Activated T-cell treated with anti-CD3 and anti-CD28 coated beads, Interleukin-2, amount 50 U/mL, for 4 hours (primary cell): ENCODE results near the gene WDR76. TPM values are rescaled to one million over a fixed set of nuclear protein-coding genes. Genes with fewer than 3 reads are reported as not detected.
A peak's percentile ranks its signal among the peaks of the same experiment; 100 is the strongest.
"Not testable (repeated sequence)": the region's sequence is repeated elsewhere in the genome, so short reads cannot be mapped to it uniquely, and the experiment has no call there.

ENCODE experiments used
- ATAC-seq, 2 donors: fragments of 200-7000 bp; cut with Tn5 transposase; one replicate each; pipeline ENCODE4 v1.10.0; 2021
- DNase-seq: peaks from one replicate; pipeline ENCODE4 v3.0.0-alpha.2; 2020
- H3K27me3 Mint-ChIP-seq: one replicate; pipeline ENCODE4 v1.8.0; 2021; ENCODE audit warnings: low read depth, mixed read lengths
- H3K36me3 Mint-ChIP-seq: one replicate; pipeline ENCODE4 v1.8.0; 2022; ENCODE audit warnings: mixed read lengths; ENCODE audit not compliant: insufficient read depth
- H3K4me1 Mint-ChIP-seq: one replicate; pipeline ENCODE4 v1.8.0; 2021; ENCODE audit warnings: low read depth, mixed read lengths
- H3K4me3 Mint-ChIP-seq: one replicate; pipeline ENCODE4 v1.8.0; 2021; ENCODE audit warnings: mild to moderate bottlenecking, moderate library complexity, mixed read lengths
- H3K9me3 Mint-ChIP-seq: one replicate; pipeline ENCODE4 v1.8.0; 2021; ENCODE audit warnings: mixed read lengths
- total RNA-seq, 3 donors: library from RNA; stranded (reverse); gene quantifications; one replicate each; pipeline ENCODE4 v1.2.1, GENCODE V29; 2021

The WDR76 gene
- total RNA-seq, 3 donors from 2014 or later: 37.1 to 44.8 (median 39.2) TPM

GRCh38 chr15:43831519-43832052 is 4.8 kb downstream of the WDR76 start:
- not testable (repeated sequence) for ATAC-seq, DNase-seq, H3K4me3 Mint-ChIP-seq, H3K27me3 Mint-ChIP-seq, H3K9me3 Mint-ChIP-seq
- H3K4me1 Mint-ChIP-seq: peaks cover 37% of the 10 kb centered on the region
- H3K36me3 Mint-ChIP-seq: peaks cover 25% of the 10 kb centered on the region

- ATAC-seq, DNase-seq, H3K27me3 Mint-ChIP-seq, H3K9me3 Mint-ChIP-seq: not testable (repeated sequence)
- Mint-ChIP-seq H3K4me1 (peaks cover 30% of the 10 kb centered on the region), H3K36me3 (peaks cover 25% of the 10 kb centered on the region), H3K4me3 (peak overlapping the region; percentile 28)
Measured at GRCh38 chr15:43832485-43832884, 5.7 kb downstream of the WDR76 start.

- peaks cover 19% of the 10 kb centered on the region for H3K36me3 Mint-ChIP-seq
Measured at GRCh38 chr15:43845421-43845820, 18.6 kb downstream of the WDR76 start.

GRCh38 chr15:43851251-43851650 is 24.4 kb downstream of the WDR76 start:
- Mint-ChIP-seq H3K4me3 (no peak overlapping the region), H3K4me1 (no peaks in the 10 kb centered on the region), H3K36me3 (peaks cover 20% of the 10 kb centered on the region), H3K9me3 (no peaks in the 10 kb centered on the region), H3K27me3 (no peaks in the 10 kb centered on the region)
- no peak for DNase-seq
- ATAC-seq: no peak

More at GRCh38 chr15:43845421-43845820, 18.6 kb downstream of the WDR76 start:
- Mint-ChIP-seq H3K4me1 (no peaks in the 10 kb centered on the region), H3K4me3 (no peak overlapping the region), H3K27me3 (no peaks in the 10 kb centered on the region), H3K9me3 (no peaks in the 10 kb centered on the region)
- no peak for ATAC-seq
- DNase-seq: no peak

- DNase-seq: no peak
- Mint-ChIP-seq H3K9me3 (no peaks in the 10 kb centered on the region), H3K4me3 (no peak overlapping the region), H3K4me1 (no peaks in the 10 kb centered on the region), H3K36me3 (peaks cover 23% of the 10 kb centered on the region), H3K27me3 (no peaks in the 10 kb centered on the region)
- ATAC-seq: no peak
Measured at GRCh38 chr15:43852607-43853006, 25.8 kb downstream of the WDR76 start.

GRCh38 chr15:43854801-43855200 is 28.0 kb downstream of the WDR76 start:
- H3K36me3 Mint-ChIP-seq: peaks cover 34% of the 10 kb centered on the region
- H3K27me3 Mint-ChIP-seq: no peaks in the 10 kb centered on the region
- DNase-seq: no peak
- H3K9me3 Mint-ChIP-seq: no peaks in the 10 kb centered on the region
- H3K4me3 Mint-ChIP-seq: no peak overlapping the region
- H3K4me1 Mint-ChIP-seq: no peaks in the 10 kb centered on the region
- no peak for ATAC-seq

GRCh38 chr15:43859546-43859945 is 32.7 kb downstream of the WDR76 start:
- no peak for DNase-seq
- peaks cover 23% of the 10 kb centered on the region for H3K36me3 Mint-ChIP-seq
- no peak overlapping the region for H3K4me3 Mint-ChIP-seq
- no peak for ATAC-seq
- H3K4me1 Mint-ChIP-seq: no peaks in the 10 kb centered on the region
- no peaks in the 10 kb centered on the region for H3K27me3 Mint-ChIP-seq
- no peaks in the 10 kb centered on the region for H3K9me3 Mint-ChIP-seq

DNA sequence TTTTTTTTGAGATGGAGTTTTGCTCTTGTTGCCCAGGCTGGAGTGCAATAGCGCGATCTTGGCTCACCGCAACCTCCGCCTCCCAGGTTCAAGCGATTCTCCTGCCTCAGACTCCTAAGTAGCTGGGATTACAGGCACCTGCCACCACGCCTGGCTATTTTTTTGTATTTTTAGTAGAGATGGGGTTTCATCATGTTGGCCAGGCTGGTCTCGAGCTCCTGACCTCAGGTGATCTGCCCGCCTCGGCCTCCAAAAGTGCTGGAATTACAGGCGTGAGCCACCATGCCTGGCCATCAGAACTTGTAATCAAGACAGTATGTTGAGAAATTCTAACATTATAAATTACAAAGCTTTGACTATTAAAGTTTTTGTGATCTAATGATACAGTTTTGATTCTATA is 39.8 kb downstream of the WDR76 start:
- H3K4me3 Mint-ChIP-seq, ATAC-seq, H3K4me1 Mint-ChIP-seq, H3K9me3 Mint-ChIP-seq, DNase-seq, H3K27me3 Mint-ChIP-seq: not testable (repeated sequence)
- peaks cover 12% of the 10 kb centered on the region for H3K36me3 Mint-ChIP-seq

DNA sequence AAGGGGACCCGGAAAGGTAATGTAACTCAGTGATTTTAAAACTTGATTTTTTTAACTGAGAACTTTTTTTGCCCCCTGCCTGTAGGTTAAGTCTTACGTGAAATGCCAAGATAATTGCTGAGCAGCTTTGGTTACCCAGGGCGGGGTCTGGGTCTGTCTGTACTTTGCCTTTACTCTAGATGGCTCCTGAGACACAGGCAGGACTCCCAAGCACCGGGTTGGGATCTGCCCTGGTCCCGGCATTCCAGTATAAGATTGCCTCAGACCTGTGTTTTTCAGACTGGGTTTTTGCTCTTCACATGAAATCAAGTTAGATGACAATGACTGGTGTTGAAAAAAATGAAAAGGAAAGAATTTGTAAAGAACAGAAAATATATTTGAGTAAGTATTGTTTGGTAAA is 40.3 kb downstream of the WDR76 start:
- no peaks in the 10 kb centered on the region for H3K9me3 Mint-ChIP-seq
- no peaks in the 10 kb centered on the region for H3K4me1 Mint-ChIP-seq
- no peaks in the 10 kb centered on the region for H3K27me3 Mint-ChIP-seq
- no peak for ATAC-seq
- peaks cover 14% of the 10 kb centered on the region for H3K36me3 Mint-ChIP-seq
- no peak for DNase-seq
- no peak overlapping the region for H3K4me3 Mint-ChIP-seq

GRCh38 chr15:43868406-43868805 is 41.6 kb downstream of the WDR76 start:
- no peak overlapping the region for H3K4me3 Mint-ChIP-seq
- no peaks in the 10 kb centered on the region for H3K9me3 Mint-ChIP-seq
- no peaks in the 10 kb centered on the region for H3K4me1 Mint-ChIP-seq
- no peaks in the 10 kb centered on the region for H3K27me3 Mint-ChIP-seq
- DNase-seq: no peak
- ATAC-seq: no peak
- peaks cover 14% of the 10 kb centered on the region for H3K36me3 Mint-ChIP-seq

DNA sequence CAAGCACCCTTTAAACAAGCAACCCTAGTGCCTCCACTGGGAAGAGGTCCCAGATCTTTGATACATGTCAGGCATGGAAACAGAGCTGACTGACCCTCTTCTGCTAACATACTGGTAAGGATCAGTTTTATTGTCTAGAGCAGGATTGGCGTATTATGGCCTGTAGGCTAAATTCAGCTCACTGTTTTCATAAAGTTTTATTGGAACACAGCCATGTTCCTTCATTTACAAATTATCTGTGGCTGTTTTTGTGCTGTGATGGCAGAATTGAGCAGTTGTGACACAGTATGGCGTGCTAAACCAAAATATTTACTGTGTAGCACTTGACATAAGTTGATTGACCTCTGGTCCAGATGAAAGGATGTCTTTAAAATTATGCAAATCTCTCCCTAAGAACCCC is 45.0 kb downstream of the WDR76 start:
- H3K4me3 Mint-ChIP-seq: no peak overlapping the region
- DNase-seq: no peak
- H3K4me1 Mint-ChIP-seq: no peaks in the 10 kb centered on the region
- no peaks in the 10 kb centered on the region for H3K9me3 Mint-ChIP-seq
- no peak for ATAC-seq
- peaks cover 4% of the 10 kb centered on the region for H3K36me3 Mint-ChIP-seq
- no peaks in the 10 kb centered on the region for H3K27me3 Mint-ChIP-seq

DNA sequence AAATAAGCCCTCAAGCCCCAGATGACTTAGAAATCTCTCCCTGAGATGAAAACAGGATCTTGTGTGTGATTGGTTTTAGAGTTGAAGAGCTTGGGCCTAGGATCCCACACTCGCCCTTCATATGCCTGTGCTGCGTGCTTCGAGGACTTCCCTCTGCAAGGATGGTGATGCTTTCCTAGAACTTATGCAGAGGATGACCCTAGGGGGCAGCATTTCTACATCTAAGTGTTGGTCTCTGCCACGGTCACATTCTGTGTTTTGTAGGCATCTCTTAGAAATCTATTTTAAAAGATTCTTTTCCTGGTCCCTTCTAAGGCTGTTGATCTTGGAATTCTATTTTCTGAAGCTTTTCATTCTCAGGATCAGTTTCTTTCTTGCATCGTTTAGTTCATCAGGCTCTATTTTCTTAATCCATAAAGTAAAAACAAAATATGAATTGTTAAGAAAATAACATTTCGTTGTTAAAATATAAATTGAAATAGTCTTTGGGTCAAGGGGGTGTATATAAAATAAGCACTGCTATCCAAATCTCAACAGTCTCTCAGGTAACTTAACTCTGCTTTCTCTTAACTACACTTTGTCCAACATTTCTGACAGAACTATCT is 45.7 kb downstream of the WDR76 start:
- Mint-ChIP-seq H3K4me1 (no peaks in the 10 kb centered on the region), H3K9me3 (no peaks in the 10 kb centered on the region), H3K27me3 (no peaks in the 10 kb centered on the region), H3K4me3 (no peak overlapping the region), H3K36me3 (peaks cover 3% of the 10 kb centered on the region)
- DNase-seq: no peak
- no peak for ATAC-seq

- peaks cover 2% of the 10 kb centered on the region for H3K36me3 Mint-ChIP-seq
- ATAC-seq: no peak
Measured at GRCh38 chr15:43873651-43874050, 46.8 kb downstream of the WDR76 start.

GRCh38 chr15:43876872-43877271 is 50.1 kb downstream of the WDR76 start:
- DNase-seq (no peak), ATAC-seq (no peak)
- Mint-ChIP-seq H3K4me1 (no peaks in the 10 kb centered on the region), H3K4me3 (no peak overlapping the region), H3K9me3 (no peaks in the 10 kb centered on the region), H3K36me3 (peaks cover 2% of the 10 kb centered on the region), H3K27me3 (no peaks in the 10 kb centered on the region)

More at GRCh38 chr15:43873651-43874050, 46.8 kb downstream of the WDR76 start:
- H3K4me3 Mint-ChIP-seq: no peak overlapping the region
- H3K4me1 Mint-ChIP-seq: no peaks in the 10 kb centered on the region
- H3K27me3 Mint-ChIP-seq: no peaks in the 10 kb centered on the region
- DNase-seq: no peak
- no peaks in the 10 kb centered on the region for H3K9me3 Mint-ChIP-seq

- H3K4me3 Mint-ChIP-seq: no peak overlapping the region
- no peaks in the 10 kb centered on the region for H3K36me3 Mint-ChIP-seq
- H3K27me3 Mint-ChIP-seq: no peaks in the 10 kb centered on the region
- no peaks in the 10 kb centered on the region for H3K9me3 Mint-ChIP-seq
- DNase-seq: no peak
- ATAC-seq: no peak
- no peaks in the 10 kb centered on the region for H3K4me1 Mint-ChIP-seq
Measured at GRCh38 chr15:43877371-43877770, 50.6 kb downstream of the WDR76 start.
